NCI-H526 treated with DMSO at 0.1 percent for 48 hours (cell line): ENCODE results near the gene REPIN1.

Source experiments
- DNase-seq: peaks from one replicate; lab custom pipeline; 2025; lab: John Stamatoyannopoulos, UW

Gene REPIN1

GRCh38 chr7:150396426-150396825, 27.8 kb downstream of the REPIN1 start:
- no peak for DNase-seq

- no peak for DNase-seq
Observed at GRCh38 chr7:150396851-150397260, 28.2 kb downstream of the REPIN1 start.

GRCh38 chr7:150397346-150398107, 28.9 kb downstream of the REPIN1 start:
- DNase-seq: no peak

- no peak for DNase-seq
Observed at GRCh38 chr7:150398108-150398964, 29.7 kb downstream of the REPIN1 start.

DNA sequence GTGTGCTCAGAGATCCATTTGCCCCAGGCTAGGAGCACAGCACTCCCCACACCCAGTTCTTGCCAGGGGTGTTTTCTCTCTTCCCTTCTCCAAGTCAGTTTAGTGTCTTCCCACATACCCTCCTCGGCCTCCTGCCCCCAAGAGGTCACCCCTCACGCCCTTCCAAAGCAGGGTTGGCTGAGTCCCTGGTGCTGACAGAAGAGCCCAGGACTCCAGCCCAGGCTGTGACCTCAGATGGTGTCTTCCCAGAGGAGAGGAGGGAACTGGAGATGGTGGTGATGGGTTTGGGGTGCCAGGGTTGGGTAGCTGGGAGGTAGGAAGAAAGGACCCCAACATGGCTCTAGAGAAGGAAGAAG, 30.3 kb downstream of the REPIN1 start:
- DNase-seq: no peak

DNA sequence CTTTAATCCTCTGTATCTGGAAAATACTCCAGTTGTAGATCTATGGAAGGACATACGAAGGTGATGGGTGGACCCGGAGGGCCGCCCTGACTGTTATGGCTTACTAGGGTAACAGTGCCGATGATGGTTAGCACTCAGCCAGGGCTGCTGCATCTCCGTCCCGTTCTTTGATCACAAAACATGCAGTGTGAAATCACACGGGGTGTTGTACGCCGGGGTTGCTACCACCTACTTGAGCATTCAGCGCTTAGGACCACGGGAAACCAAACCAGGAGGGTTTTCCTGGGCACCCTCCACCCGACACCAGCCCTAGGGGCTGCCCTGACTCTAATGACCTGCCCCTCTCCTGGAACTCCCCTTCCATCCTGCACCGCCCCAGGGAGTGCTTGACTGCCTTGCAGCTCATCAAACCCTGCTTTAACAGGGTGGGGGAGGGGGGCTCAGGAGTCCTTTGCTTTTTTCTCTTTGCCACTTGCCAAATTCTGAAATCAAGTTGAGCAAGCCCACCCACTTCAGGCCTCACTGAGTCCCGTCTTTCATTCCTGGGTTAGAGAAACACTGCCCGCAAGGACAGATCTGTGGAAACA, 30.9 kb downstream of the REPIN1 start:
- DNase-seq: no peak

- no peak for DNase-seq
Observed at GRCh38 chr7:150400008-150400787, 31.6 kb downstream of the REPIN1 start.

DNA sequence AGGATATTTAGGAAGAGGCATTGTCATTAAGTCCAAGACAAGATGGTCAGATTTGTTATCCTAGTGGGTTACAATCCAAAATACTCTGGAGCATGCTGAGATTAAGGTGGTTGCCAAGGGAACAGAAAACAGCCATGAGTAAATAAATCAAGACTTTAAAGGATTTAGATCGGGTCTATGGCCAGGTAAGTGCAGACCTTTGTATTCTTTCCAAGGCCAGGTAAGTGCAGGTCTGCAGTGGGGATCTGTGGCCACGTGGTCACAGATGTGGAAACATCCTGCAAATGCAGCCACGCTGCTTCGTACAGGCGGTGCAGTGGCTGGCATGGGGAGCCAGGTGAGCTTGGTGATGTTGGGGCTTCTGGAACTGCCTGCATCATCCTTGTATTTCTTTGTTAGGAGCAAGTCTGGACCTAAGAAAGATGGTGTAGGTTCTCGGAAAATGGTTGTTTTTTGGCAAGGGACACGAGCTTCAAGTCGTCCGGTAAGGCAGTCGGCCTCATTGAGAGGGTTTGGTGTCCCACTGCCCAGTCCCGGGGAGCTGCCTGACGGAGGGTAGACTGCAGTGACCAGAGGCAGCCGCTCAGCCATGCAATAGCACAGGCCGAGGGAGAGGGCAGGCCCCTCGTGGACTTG, 32.3 kb downstream of the REPIN1 start:
- DNase-seq: no peak

DNA sequence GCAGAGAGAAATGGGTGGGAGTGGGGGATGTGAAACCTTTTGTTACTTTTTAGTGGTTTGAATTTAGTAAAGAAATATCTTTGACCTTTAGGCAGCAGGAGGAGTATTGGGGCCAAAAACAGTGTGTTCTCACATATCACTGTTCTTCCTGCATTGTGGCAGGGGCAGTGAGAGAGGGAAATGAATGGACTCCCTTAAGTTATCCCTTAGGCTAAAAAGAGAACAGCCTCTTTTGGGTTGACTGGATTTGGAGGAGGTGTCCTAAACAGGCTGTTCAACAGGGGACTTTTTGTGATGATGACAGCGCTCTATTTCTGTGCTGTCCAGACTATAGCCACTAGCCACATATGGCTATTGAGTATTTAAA, 32.8 kb downstream of the REPIN1 start:
- DNase-seq: no peak

DNA sequence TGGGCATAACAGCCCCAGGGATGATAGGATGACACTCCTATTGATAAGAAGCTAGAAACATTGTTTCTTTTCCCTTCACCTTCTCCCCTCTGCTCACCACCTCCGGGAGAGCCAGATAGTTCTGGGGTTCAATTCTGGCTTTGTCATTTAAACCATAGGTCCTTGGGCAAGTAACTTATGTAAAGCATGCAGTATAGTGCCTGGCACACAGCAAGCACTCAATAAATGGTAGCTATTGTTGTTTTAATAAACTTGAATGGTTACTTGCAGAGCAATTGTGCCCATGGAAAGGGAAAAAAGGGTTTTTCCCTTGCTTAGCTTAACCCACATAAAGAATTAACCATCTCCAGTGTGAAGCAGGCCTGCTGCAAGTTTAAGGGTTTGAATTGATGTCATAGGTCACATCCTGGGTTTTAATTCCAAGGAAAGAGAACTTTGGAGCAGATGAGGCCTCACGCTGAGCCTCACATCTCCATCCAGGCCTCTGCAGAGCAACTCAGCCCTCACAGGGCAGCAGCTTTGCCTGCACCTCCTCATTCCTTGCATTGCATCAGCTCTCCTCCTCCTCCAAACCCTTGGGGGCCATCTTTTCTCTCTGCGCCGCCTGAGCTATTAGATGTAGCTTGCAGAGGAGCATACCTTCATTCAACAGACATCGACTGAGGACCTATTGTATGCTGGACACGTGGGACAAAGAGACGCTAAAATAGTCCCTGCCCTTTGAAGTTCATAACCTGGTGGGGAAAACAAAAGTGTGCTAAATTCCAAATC, 33.4 kb downstream of the REPIN1 start:
- DNase-seq: no peak

- no peak for DNase-seq
Observed at GRCh38 chr7:150402671-150403321, 34.2 kb downstream of the REPIN1 start.

DNA sequence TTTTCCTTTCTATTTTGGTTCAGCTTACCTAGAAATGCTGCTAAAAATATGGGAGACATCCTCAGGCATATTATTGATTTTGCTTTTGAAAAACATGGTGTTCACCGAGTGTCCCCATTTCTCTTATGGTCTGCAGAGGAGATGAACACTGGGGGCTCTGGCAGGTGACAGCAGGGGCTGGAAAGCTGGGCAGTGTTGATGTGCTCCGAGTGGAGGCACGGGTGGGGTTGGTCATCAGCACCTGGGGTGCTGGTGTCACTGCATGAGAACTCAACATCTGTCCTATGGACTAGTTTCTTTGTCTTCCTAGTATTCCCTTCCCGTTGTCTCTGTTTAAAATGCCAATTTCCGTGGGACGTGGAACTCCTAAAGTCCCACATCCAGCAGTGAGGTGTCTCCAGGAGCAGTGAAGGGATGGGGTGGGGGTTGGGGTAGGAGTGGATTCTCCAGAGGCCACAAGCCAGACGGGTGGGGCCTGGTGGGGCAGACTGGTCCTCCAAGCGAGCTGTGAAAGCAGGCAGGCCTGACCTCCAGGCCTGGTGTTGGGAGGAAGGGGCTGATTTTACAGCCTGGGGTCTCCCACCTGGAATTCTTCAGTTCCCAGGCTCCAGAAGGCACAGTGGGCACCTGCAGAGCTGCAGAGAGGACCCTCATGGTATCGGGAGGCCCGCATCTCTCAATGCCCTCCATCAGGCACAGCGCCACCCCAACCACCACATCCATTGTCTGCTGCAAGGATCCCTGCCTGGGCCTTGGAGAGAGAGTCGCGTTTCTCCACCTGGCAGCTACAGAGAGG, 35.0 kb downstream of the REPIN1 start:
- DNase-seq: no peak

GRCh38 chr7:150404172-150404804, 35.7 kb downstream of the REPIN1 start:
- DNase-seq: no peak

- DNase-seq: peak; percentile 83
Observed at GRCh38 chr7:150404805-150405583, 36.4 kb downstream of the REPIN1 start.

DNA sequence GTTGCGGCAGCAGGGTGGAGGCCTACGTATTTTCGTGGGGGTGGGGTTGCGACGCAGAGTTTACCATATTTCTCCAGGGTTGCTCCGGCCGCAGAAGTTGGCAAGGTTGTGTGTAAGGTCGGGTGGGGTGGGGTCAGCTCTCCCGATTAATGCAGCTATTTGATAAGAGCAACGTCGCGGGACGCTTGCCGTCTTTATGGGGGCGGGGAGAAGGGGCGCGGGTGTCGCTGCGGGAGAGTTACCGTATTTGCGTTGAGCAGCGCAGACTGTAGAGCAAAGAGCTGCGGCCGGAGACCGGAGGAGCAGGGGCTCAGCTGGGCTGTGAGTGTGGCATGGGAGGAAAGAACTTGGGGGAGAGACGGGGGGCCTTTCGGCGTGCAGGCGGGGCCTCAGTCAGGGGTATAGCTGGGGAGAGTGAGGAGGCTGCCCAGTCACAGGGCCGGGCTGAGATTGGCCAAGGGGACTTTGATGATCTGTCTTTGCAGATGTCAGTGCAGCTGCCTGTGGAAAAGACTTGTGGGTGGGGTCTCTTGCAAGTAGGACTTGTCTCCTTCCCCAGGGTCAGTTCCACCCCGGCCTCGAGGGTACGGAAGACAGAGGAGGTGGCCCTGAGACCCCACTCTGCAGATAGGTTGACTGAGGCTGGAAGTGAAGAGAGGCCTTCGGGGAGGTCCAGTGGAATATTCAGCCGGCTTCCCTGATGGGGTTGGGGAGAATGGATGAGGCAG, 37.1 kb downstream of the REPIN1 start:
- peak; percentile 87 for DNase-seq

GRCh38 chr7:150406312-150406566, 37.6 kb downstream of the REPIN1 start:
- DNase-seq: no peak

DNA sequence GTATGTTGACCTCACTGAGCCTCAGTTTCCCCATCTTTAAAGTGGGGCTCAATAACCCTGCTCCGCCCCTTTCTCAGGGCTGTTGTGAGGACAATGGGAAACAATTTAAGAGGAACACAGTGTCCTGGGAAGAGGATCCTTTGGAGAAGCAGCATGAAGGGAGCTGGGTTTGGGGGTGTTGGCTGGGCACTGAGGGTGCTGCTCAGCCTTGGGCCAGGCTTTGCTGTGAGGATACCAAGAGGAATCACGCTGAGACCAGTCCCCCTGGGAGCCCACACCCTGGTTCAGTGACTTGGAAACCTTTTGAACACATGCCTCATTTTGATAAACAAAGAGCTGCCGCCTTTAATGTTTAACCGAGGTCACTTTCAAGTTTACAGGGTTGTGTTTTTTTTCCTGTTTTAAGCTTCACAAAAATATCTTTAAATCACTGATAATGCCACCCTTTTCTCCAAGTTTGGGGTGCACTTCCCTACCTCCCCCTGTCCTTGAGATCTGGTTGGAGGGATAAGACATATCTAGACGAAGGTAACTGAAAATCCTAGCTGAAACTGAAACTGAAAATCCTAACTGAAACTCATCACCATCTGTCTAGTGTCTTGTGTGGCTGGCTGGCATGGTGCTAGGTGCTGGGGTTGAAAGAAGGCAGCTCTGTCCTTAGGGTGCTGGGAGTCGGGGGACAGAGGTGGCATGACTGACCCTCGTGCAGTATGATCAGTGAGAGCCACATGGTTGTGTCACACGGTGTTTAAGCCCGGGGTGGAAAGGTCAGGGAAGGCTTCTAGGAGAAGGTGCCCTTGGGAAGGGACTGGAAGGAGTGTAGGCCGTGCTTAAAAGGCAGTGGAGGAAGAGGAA, 38.2 kb downstream of the REPIN1 start:
- DNase-seq: peak; percentile 25
